Smooth muscle cell (in vitro differentiated cells): ENCODE data around the gene RAPGEF4. TPM values are rescaled to one million over a fixed set of nuclear protein-coding genes. Genes with fewer than 3 reads are reported as not detected.
A peak's percentile ranks its signal among the peaks of the same experiment; 100 is the strongest.

Source experiments
- DNase-seq: peaks from one replicate; lab custom pipeline; 2025; ENCODE audit not compliant: unreplicated experiment; lab: John Stamatoyannopoulos, UW
- H2AFZ ChIP-seq: fragments of 200-600 bp; sonication (generic); 2 replicates; pipeline ENCODE4 v1.6.0; 2016; ENCODE audit warnings: antibody characterized with exemption, low read depth, mild to moderate bottlenecking
- H3F3A ChIP-seq: fragments of 200-600 bp; sonication (generic); 2 replicates; pipeline ENCODE4 v1.6.0; 2017; ENCODE audit warnings: antibody characterized with exemption, low read depth
- H3K27ac ChIP-seq: fragments of 200-600 bp; sonication (generic); 2 replicates; pipeline ENCODE4 v1.5.1; 2016; ENCODE audit warnings: low read depth, mild to moderate bottlenecking
- H3K27me3 ChIP-seq: fragments of 200-600 bp; sonication (generic); 2 replicates; pipeline ENCODE4 v1.6.1; 2016; ENCODE audit warnings: low read depth, mild to moderate bottlenecking
- H3K36me3 ChIP-seq: fragments of 200-600 bp; sonication (generic); 2 replicates; pipeline ENCODE4 v1.5.1; 2016; ENCODE audit warnings: low read depth
- H3K4me1 ChIP-seq: fragments of 200-600 bp; sonication (generic); 2 replicates; pipeline ENCODE4 v1.5.1; 2016; ENCODE audit warnings: low read depth
- H3K4me2 ChIP-seq: fragments of 200-600 bp; sonication (generic); 2 replicates; pipeline ENCODE4 v1.6.0; 2016; ENCODE audit warnings: mild to moderate bottlenecking
- H3K4me3 ChIP-seq: fragments of 200-600 bp; sonication (generic); 2 replicates; pipeline ENCODE4 v1.5.1; 2016; ENCODE audit warnings: mild to moderate bottlenecking
- H3K79me2 ChIP-seq: fragments of 200-600 bp; sonication (generic); 2 replicates; pipeline ENCODE4 v1.6.0; 2016; ENCODE audit warnings: low read depth, mild to moderate bottlenecking
- H3K9ac ChIP-seq: fragments of 200-600 bp; sonication (generic); 2 replicates; pipeline ENCODE4 v1.6.0; 2016; ENCODE audit warnings: low read depth
- H3K9me3 ChIP-seq: fragments of 200-600 bp; sonication (generic); replicated peaks from 2 replicates; pipeline ENCODE4 v1.5.1; 2016; ENCODE audit warnings: low read depth
- H4K20me1 ChIP-seq: fragments of 200-600 bp; sonication (generic); 2 replicates; pipeline ENCODE4 v1.6.0; 2016; ENCODE audit warnings: low read depth
- WGBS: methylation state at CpG from one replicate; pipeline ENCODE4 v1.1.7; 2016; ENCODE audit warnings: low lambda C conversion rate; 5-methylcytosine and 5-hydroxymethylcytosine counted together
- polyA plus RNA-seq: library from polyadenylated mRNA; unstranded; fragments of >200 nt; fragmentation: Nextera tagmentation; extraction: Ambion mirVana; gene quantifications from 2 replicates; pipeline ENCODE4 v1.2.1, GENCODE V29; 2016
- total RNA-seq: library from RNA; depleted of rRNA; stranded (reverse); fragments of >200 nt; gene quantifications from 2 replicates; pipeline ENCODE4 v1.2.3, GENCODE V29; 2014
- TF ChIP-seq, protein P1 (sequence below): fragments of 200-600 bp; sonication (generic); IDR thresholded peaks from 2 replicates; pipeline ENCODE4 v1.5.1; 2017; ENCODE audit warnings: borderline replicate concordance, mild to moderate bottlenecking, antibody characterized with exemption; ENCODE audit not compliant: insufficient read depth, poor library complexity, severe bottlenecking

RAPGEF4 gene
- total and polyA plus RNA-seq, 2 experiments from 2014 or later: 0.35 to 2.7 TPM

DNA sequence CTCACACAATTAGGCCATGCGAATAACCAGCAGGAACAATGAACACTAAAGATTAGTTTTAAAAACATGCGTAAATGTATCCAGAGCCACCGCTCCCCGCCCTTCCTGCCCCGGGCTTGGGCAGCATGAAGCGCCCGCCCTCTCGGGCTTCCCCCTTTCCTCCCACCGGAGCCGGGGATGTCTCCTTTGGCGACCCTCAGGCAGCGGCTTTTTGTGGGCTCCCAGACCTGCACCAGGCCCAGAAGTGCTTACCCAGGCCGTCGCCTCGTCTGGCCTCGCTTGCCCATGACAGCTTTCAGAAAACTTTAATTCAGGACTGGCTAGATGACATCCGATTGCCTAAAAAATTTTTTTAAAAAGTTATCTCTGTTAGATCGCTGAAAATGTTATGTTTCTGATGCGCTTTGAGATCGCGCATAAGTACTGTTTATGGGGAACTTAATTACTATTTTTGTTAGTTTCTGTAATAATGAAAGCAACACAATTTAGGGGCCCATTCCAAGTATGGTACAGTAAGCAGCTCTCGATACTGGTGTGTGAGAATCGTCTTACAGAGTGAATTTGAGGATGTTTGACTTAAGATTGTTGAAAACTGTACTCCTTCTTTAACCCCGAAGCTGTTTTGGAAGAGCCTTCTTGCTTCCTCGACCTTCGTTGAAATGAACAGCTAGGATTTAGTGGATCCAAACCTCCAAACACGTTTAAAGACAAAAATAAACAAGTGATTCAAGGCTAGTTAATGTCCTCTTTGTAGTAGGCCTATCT, 341.1 kb downstream of the RAPGEF4 start:
- H3K9ac ChIP-seq: peak overlapping the region; percentile 87
- no peaks in the 10 kb centered on the region for H3K27me3 ChIP-seq
- peaks cover 42% of the 10 kb centered on the region for H3K79me2 ChIP-seq
- no peaks in the 10 kb centered on the region for H3K36me3 ChIP-seq
- peak overlapping the region; percentile 75 for H2AFZ ChIP-seq
- H3F3A ChIP-seq: peaks cover 4% of the 10 kb centered on the region
- peaks cover 3% of the 10 kb centered on the region for H4K20me1 ChIP-seq
- peaks cover 24% of the 10 kb centered on the region for H3K4me1 ChIP-seq
- DNase-seq: peak; percentile 30
- H3K27ac ChIP-seq: peak overlapping the region; percentile 84
- 5% methylated on average over 27 of the region's 27 CpGs for WGBS
- H3K4me3 ChIP-seq: peak overlapping the region; percentile 83
- TF ChIP-seq, protein P1, sequence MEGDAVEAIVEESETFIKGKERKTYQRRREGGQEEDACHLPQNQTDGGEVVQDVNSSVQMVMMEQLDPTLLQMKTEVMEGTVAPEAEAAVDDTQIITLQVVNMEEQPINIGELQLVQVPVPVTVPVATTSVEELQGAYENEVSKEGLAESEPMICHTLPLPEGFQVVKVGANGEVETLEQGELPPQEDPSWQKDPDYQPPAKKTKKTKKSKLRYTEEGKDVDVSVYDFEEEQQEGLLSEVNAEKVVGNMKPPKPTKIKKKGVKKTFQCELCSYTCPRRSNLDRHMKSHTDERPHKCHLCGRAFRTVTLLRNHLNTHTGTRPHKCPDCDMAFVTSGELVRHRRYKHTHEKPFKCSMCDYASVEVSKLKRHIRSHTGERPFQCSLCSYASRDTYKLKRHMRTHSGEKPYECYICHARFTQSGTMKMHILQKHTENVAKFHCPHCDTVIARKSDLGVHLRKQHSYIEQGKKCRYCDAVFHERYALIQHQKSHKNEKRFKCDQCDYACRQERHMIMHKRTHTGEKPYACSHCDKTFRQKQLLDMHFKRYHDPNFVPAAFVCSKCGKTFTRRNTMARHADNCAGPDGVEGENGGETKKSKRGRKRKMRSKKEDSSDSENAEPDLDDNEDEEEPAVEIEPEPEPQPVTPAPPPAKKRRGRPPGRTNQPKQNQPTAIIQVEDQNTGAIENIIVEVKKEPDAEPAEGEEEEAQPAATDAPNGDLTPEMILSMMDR: no peak
- H3K4me2 ChIP-seq: peak overlapping the region; percentile 90
- H3K9me3 ChIP-seq: no peaks in the 10 kb centered on the region

DNA sequence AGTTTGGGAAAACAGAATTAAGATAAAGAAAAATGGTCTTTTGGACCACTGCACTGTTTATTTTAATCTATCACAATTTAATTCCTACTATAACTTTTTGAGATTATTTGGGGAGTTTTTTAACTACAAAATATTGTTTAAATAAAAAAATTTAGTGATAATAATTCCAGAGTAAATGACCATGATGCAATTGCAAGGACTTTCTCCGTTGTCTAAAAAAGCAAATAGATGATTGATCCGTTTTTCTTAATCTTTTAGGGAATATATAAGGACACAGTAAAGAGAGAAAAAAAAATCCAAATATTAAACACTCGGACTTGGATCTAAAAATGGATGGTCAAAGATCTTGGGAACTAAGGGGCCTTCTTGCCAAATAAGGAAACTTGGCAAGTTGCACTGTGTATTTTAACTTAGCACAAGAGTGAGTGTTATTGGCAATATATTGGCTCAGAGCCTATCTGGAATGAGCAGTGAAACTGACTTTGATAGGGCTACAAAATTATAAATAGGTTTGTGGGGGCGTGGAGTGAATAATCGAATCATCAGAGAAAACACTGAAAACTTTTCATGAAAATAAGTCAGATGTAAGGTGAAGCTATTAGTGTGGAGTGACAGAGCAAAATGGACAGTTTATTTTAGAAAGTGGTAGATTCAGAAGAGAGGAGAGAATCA, 342.0 kb downstream of the RAPGEF4 start:
- Histone ChIP-seq H3F3A (peaks cover 4% of the 10 kb centered on the region), H3K79me2 (peaks cover 51% of the 10 kb centered on the region), H3K27ac (peak overlapping the region; percentile 84), H3K4me3 (peak overlapping the region; percentile 83), H4K20me1 (peaks cover 3% of the 10 kb centered on the region), H3K36me3 (no peaks in the 10 kb centered on the region), H2AFZ (no peak overlapping the region), H3K9ac (peak overlapping the region; percentile 87), H3K9me3 (no peaks in the 10 kb centered on the region), H3K4me2 (peak overlapping the region; percentile 90), H3K4me1 (peaks cover 24% of the 10 kb centered on the region), H3K27me3 (no peaks in the 10 kb centered on the region)
- TF ChIP-seq, protein P1: no peak
- DNase-seq: no peak
- 81% methylated on average over 5 of the region's 5 CpGs for WGBS

DNA sequence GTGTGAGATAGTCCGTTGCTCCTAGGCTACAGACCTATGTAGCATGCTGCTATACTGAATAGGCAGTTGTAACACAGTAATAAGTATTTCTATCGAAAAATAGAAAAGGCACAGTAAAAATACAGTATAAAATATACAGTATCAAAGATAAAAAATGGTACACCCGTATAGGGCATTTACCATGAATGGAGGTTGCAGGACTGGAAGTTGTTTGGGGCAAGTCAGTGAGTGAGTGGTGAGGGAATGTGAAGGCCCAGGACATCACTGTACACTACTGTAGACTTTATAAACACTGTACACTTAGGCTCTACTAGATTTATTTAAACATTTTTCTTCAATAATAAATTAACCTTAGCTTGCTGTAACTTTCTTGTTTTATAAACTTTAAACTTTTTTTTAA, 343.5 kb downstream of the RAPGEF4 start:
- Histone ChIP-seq H3K4me2 (no peak overlapping the region), H3K9me3 (no peaks in the 10 kb centered on the region), H3K79me2 (peaks cover 66% of the 10 kb centered on the region), H2AFZ (no peak overlapping the region), H3F3A (peaks cover 4% of the 10 kb centered on the region), H4K20me1 (peaks cover 5% of the 10 kb centered on the region), H3K36me3 (no peaks in the 10 kb centered on the region), H3K4me3 (no peak overlapping the region), H3K9ac (no peak overlapping the region), H3K27ac (peak overlapping the region; percentile 72), H3K4me1 (peaks cover 24% of the 10 kb centered on the region), H3K27me3 (no peaks in the 10 kb centered on the region)
- no peak for DNase-seq
- TF ChIP-seq, protein P1: no peak
- 95% methylated on average over 3 of the region's 3 CpGs for WGBS
